WTC11 (cell line): ENCODE measurements around the gene ZMIZ2. TPM values are rescaled to one million over a fixed set of nuclear protein-coding genes. Genes with fewer than 3 reads are reported as not detected.

Experiments used
- ARID4B ChIP-seq: sonication (generic); formaldehyde crosslinking; IDR thresholded peaks from 2 replicates; pipeline ENCODE4 v1.8.0; 2023; ENCODE audit warnings: missing genetic modification reagents, mild to moderate bottlenecking, borderline replicate concordance
- ATF1 ChIP-seq: sonication (generic); formaldehyde crosslinking; IDR thresholded peaks from 2 replicates; pipeline ENCODE4 v1.8.1; 2023; ENCODE audit warnings: mild to moderate bottlenecking, moderate library complexity, missing genetic modification reagents
- ATF3 ChIP-seq: sonication (generic); formaldehyde crosslinking; conservative IDR thresholded peaks from 2 replicates; pipeline ENCODE4 v1.8.1; 2022; ENCODE audit warnings: mild to moderate bottlenecking, missing genetic modification reagents
- CBFB ChIP-seq: sonication (generic); formaldehyde crosslinking; IDR thresholded peaks from 2 replicates; pipeline ENCODE4 v1.8.1; 2022; ENCODE audit warnings: mild to moderate bottlenecking, low read depth, missing genetic modification reagents
- CREM ChIP-seq: sonication (generic); formaldehyde crosslinking; IDR thresholded peaks from 2 replicates; pipeline ENCODE4 v1.8.1; 2022; ENCODE audit warnings: mild to moderate bottlenecking, missing genetic modification reagents, moderate library complexity
- CTCF ChIP-seq: fragments of 200-600 bp; IDR thresholded peaks from 2 replicates; pipeline ENCODE4 v1.8.0; 2022; ENCODE audit warnings: antibody characterized with exemption
- E2F1 ChIP-seq: sonication (generic); formaldehyde crosslinking; IDR thresholded peaks from 2 replicates; pipeline ENCODE4 v1.8.0; 2022; ENCODE audit warnings: mild to moderate bottlenecking, missing genetic modification reagents
- E2F4 ChIP-seq: sonication (generic); formaldehyde crosslinking; IDR thresholded peaks from 2 replicates; pipeline ENCODE4 v1.8.1; 2022; ENCODE audit warnings: low read depth, mild to moderate bottlenecking, moderate library complexity, missing genetic modification reagents, borderline replicate concordance
- E2F5 ChIP-seq: sonication (generic); formaldehyde crosslinking; IDR thresholded peaks from 2 replicates; pipeline ENCODE4 v1.8.1; 2022; ENCODE audit warnings: mild to moderate bottlenecking, moderate library complexity, missing genetic modification reagents
- ELF4 ChIP-seq: sonication (generic); formaldehyde crosslinking; IDR thresholded peaks from 2 replicates; pipeline ENCODE4 v1.8.1; 2022; ENCODE audit warnings: low read depth, mild to moderate bottlenecking, moderate library complexity, missing genetic modification reagents
- EMX1 ChIP-seq: fragments of 250-450 bp; sonication (Bioruptor Pico); IDR thresholded peaks from 2 replicates; pipeline ENCODE4 v1.8.0; 2021; ENCODE audit warnings: mild to moderate bottlenecking
- ERG ChIP-seq: fragments of 250-450 bp; sonication (Bioruptor Pico); IDR thresholded peaks from 2 replicates; pipeline ENCODE4 v1.8.0; 2021; ENCODE audit warnings: mild to moderate bottlenecking
- FOXP1 ChIP-seq: sonication (generic); formaldehyde crosslinking; IDR thresholded peaks from 2 replicates; pipeline ENCODE4 v1.8.0; 2022; ENCODE audit warnings: missing genetic modification reagents, mild to moderate bottlenecking, moderate library complexity, borderline replicate concordance
- GABPB1 ChIP-seq: sonication (generic); formaldehyde crosslinking; IDR thresholded peaks from 2 replicates; pipeline ENCODE4 v1.8.1; 2023; ENCODE audit warnings: mild to moderate bottlenecking, missing genetic modification reagents
- HMGA2 ChIP-seq: fragments of 250-450 bp; sonication (Bioruptor Pico); IDR thresholded peaks from 2 replicates; pipeline ENCODE4 v1.4.0; 2021; ENCODE audit warnings: mild to moderate bottlenecking, moderate library complexity
- JUN ChIP-seq: sonication (generic); formaldehyde crosslinking; IDR thresholded peaks from 2 replicates; pipeline ENCODE4 v1.8.0; 2023; ENCODE audit warnings: mild to moderate bottlenecking, missing genetic modification reagents
- MYBL2 ChIP-seq: sonication (generic); formaldehyde crosslinking; IDR thresholded peaks from 2 replicates; pipeline ENCODE4 v1.8.1; 2023; ENCODE audit warnings: mild to moderate bottlenecking, moderate library complexity, missing genetic modification reagents
- OVOL2 ChIP-seq: fragments of 250-450 bp; sonication (Bioruptor Pico); IDR thresholded peaks from 2 replicates; pipeline ENCODE4 v1.9.0; 2021; ENCODE audit warnings: mild to moderate bottlenecking, borderline replicate concordance
- PRDM15 ChIP-seq: sonication (generic); formaldehyde crosslinking; IDR thresholded peaks from 2 replicates; pipeline ENCODE4 v1.8.0; 2022; ENCODE audit warnings: missing genetic modification reagents
- RELA ChIP-seq: sonication (generic); formaldehyde crosslinking; IDR thresholded peaks from 2 replicates; pipeline ENCODE4 v1.8.1; 2022; ENCODE audit warnings: missing genetic modification reagents, mild to moderate bottlenecking, borderline replicate concordance
- TCF7 ChIP-seq: sonication (generic); formaldehyde crosslinking; IDR thresholded peaks from 2 replicates; pipeline ENCODE4 v1.8.0; 2022; ENCODE audit warnings: mild to moderate bottlenecking, low read depth, missing genetic modification reagents, moderate library complexity
- TP53 ChIP-seq: sonication (generic); formaldehyde crosslinking; IDR thresholded peaks from 2 replicates; pipeline ENCODE4 v1.8.1; 2023; ENCODE audit warnings: mild to moderate bottlenecking, missing genetic modification reagents
- ZNF219 ChIP-seq: sonication (generic); formaldehyde crosslinking; IDR thresholded peaks from 2 replicates; pipeline ENCODE4 v1.8.0; 2023; ENCODE audit warnings: missing genetic modification reagents, mild to moderate bottlenecking, borderline replicate concordance
- ZNF423 ChIP-seq: fragments of 250-450 bp; sonication (Bioruptor Pico); IDR thresholded peaks from 2 replicates; pipeline ENCODE4 v2.1.2; 2022; ENCODE audit warnings: mild to moderate bottlenecking, moderate library complexity
- ZNF671 ChIP-seq: fragments of 250-450 bp; sonication (Bioruptor Pico); IDR thresholded peaks from 2 replicates; pipeline ENCODE4 v1.8.0; 2021; ENCODE audit warnings: mild to moderate bottlenecking
- total RNA-seq: library from RNA; stranded (reverse); gene quantifications from 3 replicates; pipeline ENCODE4 v1.2.3, GENCODE V29; 2021

Gene ZMIZ2
- total RNA-seq, 1 experiment from 2014 or later, result 102 TPM

- TF ChIP-seq E2F4 (CRISPR knock-in tag), result no peak
- no peak; the same call in 1 of the 2 replicates for TF ChIP-seq FOXP1 (CRISPR knock-in tag)
- peak; percentile 55; the same call in 1 of the 2 replicates for TF ChIP-seq MYBL2 (CRISPR knock-in tag)
- no peak for TF ChIP-seq E2F1 (CRISPR knock-in tag)
- TF ChIP-seq RELA, result no peak; the same call in 1 of the 2 replicates
- TF ChIP-seq OVOL2 (CRISPR knock-in tag), result no peak
- no peak for TF ChIP-seq JUN
- TF ChIP-seq E2F5 (CRISPR knock-in tag), result no peak; the same call in 1 of the 2 replicates
- TF ChIP-seq PRDM15 (CRISPR knock-in tag), result no peak
- no peak for TF ChIP-seq EMX1 (CRISPR knock-in tag)
- TF ChIP-seq ERG (CRISPR knock-in tag), result peak; percentile 89
- no peak for TF ChIP-seq ELF4
- no peak; the same call in 1 of the 2 replicates for TF ChIP-seq GABPB1 (CRISPR knock-in tag)
- no peak; the same call in 1 of the 2 replicates for TF ChIP-seq ATF1 (CRISPR knock-in tag)
- no peak for TF ChIP-seq CTCF
- no peak for TF ChIP-seq TP53 (CRISPR knock-in tag)
- TF ChIP-seq ATF3 (CRISPR knock-in tag), result no peak
- no peak for TF ChIP-seq HMGA2
- no peak for TF ChIP-seq TCF7 (CRISPR knock-in tag)
- TF ChIP-seq ZNF423 (CRISPR knock-in tag), result no peak
- TF ChIP-seq ARID4B, result peak; percentile 83; the same call in 1 of the 2 replicates
- no peak for TF ChIP-seq CREM (CRISPR knock-in tag)
- peak; percentile 52 for TF ChIP-seq ZNF219 (CRISPR knock-in tag)
- TF ChIP-seq CBFB (CRISPR knock-in tag), result peak; percentile 91; the same call in 1 of the 2 replicates
- peak; percentile 83; the same call in 1 of the 2 replicates for TF ChIP-seq ZNF671
These were observed 47.4 kb downstream of the ZMIZ2 start (continued) for GRCh38 chr7:44796034-44796503.
